Neural progenitor cell (in vitro differentiated cells): ENCODE measurements around the gene GDF2. TPM values are rescaled to one million over a fixed set of nuclear protein-coding genes. Genes with fewer than 3 reads are reported as not detected.

ENCODE experiments used
- DNase-seq: peaks from one replicate; pipeline ENCODE4 v3.0.0-alpha.2; 2016; ENCODE audit warnings: low spot score
- H2AFZ ChIP-seq: fragments of 200-600 bp; sonication (generic); replicated peaks from 2 replicates; pipeline ENCODE4 v1.6.1; 2016; ENCODE audit warnings: antibody characterized with exemption
- H3F3A ChIP-seq: fragments of 200-600 bp; sonication (generic); 2 replicates; pipeline ENCODE4 v1.6.1; 2016; ENCODE audit warnings: antibody characterized with exemption, low read depth
- H3K27ac ChIP-seq: fragments of 200-600 bp; sonication (generic); 2 replicates; pipeline ENCODE4 v1.5.1; 2016; ENCODE audit warnings: mild to moderate bottlenecking
- H3K27me3 ChIP-seq: fragments of 200-600 bp; sonication (generic); 2 replicates; pipeline ENCODE4 v1.6.1; 2016; ENCODE audit warnings: mild to moderate bottlenecking, moderate library complexity
- H3K36me3 ChIP-seq: fragments of 200-600 bp; sonication (generic); 2 replicates; pipeline ENCODE4 v1.5.1; 2016
- H3K4me1 ChIP-seq: fragments of 200-600 bp; sonication (generic); 2 replicates; pipeline ENCODE4 v1.6.1; 2016; ENCODE audit warnings: mixed run types
- H3K4me2 ChIP-seq: fragments of 200-600 bp; sonication (generic); 2 replicates; pipeline ENCODE4 v1.6.1; 2016
- H3K4me3 ChIP-seq: fragments of 200-600 bp; sonication (generic); 2 replicates; pipeline ENCODE4 v1.5.1; 2016
- H3K79me2 ChIP-seq: fragments of 200-600 bp; sonication (generic); 2 replicates; pipeline ENCODE4 v1.6.1; 2016; ENCODE audit warnings: low read depth
- H3K9ac ChIP-seq: fragments of 200-600 bp; sonication (generic); 2 replicates; pipeline ENCODE4 v1.6.1; 2016
- H3K9me3 ChIP-seq: fragments of 200-600 bp; sonication (generic); 2 replicates; pipeline ENCODE4 v1.5.1; 2016; ENCODE audit warnings: low read depth
- H4K20me1 ChIP-seq: fragments of 200-600 bp; sonication (generic); 2 replicates; pipeline ENCODE4 v1.6.1; 2016; ENCODE audit warnings: low read depth
- H3K27ac Mint-ChIP-seq: 3 replicates; pipeline ENCODE4 v1.8.0; 2021; ENCODE audit warnings: mixed read lengths
- H3K27me3 Mint-ChIP-seq: 2 replicates; pipeline ENCODE4 v1.8.0; 2022; ENCODE audit warnings: low read depth, mild to moderate bottlenecking, inconsistent platforms, moderate library complexity, mixed read lengths; ENCODE audit not compliant: insufficient read depth
- H3K36me3 Mint-ChIP-seq: 3 replicates; pipeline ENCODE4 v1.8.0; 2021; ENCODE audit warnings: mixed read lengths
- H3K4me1 Mint-ChIP-seq: 3 replicates; pipeline ENCODE4 v1.8.0; 2021; ENCODE audit warnings: mixed read lengths
- H3K4me3 Mint-ChIP-seq: 3 replicates; pipeline ENCODE4 v1.8.0; 2021; ENCODE audit warnings: mild to moderate bottlenecking, moderate library complexity, mixed read lengths
- H3K9me3 Mint-ChIP-seq: 3 replicates; pipeline ENCODE4 v1.8.0; 2020; ENCODE audit warnings: mixed read lengths
- CTCF ChIP-seq: fragments of 200-600 bp; sonication (generic); IDR thresholded peaks from 2 replicates; pipeline ENCODE4 v1.5.1; 2017; ENCODE audit warnings: antibody characterized with exemption, mild to moderate bottlenecking
- EZH2 ChIP-seq: fragments of 200-600 bp; sonication (generic); IDR thresholded peaks from 2 replicates; pipeline ENCODE4 v1.6.1; 2017; ENCODE audit warnings: antibody characterized with exemption, mild to moderate bottlenecking, moderate library complexity
- EZH2phosphoT487 ChIP-seq: fragments of 200-600 bp; sonication (generic); IDR thresholded peaks from 2 replicates; pipeline ENCODE4 v1.6.1; 2017; ENCODE audit warnings: antibody characterized with exemption
- total RNA-seq: library from RNA; depleted of rRNA; stranded (reverse); fragments of >200 nt; gene quantifications from 2 replicates; pipeline ENCODE4 v1.2.3, GENCODE V29; 2015; ENCODE audit warnings: low replicate concordance

The GDF2 gene
- total RNA-seq, 1 donor from 2014 or later = not detected

GRCh38 chr10:47326306-47326926 is 4.2 kb downstream of the GDF2 start:
- H3K27ac Mint-ChIP-seq = no peak overlapping the region
- H3K36me3 Mint-ChIP-seq = no peaks in the 10 kb centered on the region
- H3K4me1 Mint-ChIP-seq = peaks cover 6% of the 10 kb centered on the region
- DNase-seq = no peak
- Histone ChIP-seq H2AFZ (no peak overlapping the region), H3K9ac (no peak overlapping the region), H4K20me1 (no peaks in the 10 kb centered on the region), H3K36me3 (no peaks in the 10 kb centered on the region), H3K27ac (no peak overlapping the region), H3K9me3 (no peaks in the 10 kb centered on the region), H3K4me2 (no peak overlapping the region), H3F3A (no peaks in the 10 kb centered on the region), H3K79me2 (no peaks in the 10 kb centered on the region), H3K27me3 (no peaks in the 10 kb centered on the region), H3K4me1 (no peaks in the 10 kb centered on the region), H3K4me3 (no peak overlapping the region)
- H3K27me3 Mint-ChIP-seq = peaks cover 9% of the 10 kb centered on the region
- peaks cover 3% of the 10 kb centered on the region for H3K9me3 Mint-ChIP-seq
- H3K4me3 Mint-ChIP-seq = no peak overlapping the region
- TF ChIP-seq EZH2phosphoT487 = no peak

GRCh38 chr10:47326927-47327330 is 4.7 kb downstream of the GDF2 start:
- Histone ChIP-seq H3K27ac (no peak overlapping the region), H4K20me1 (no peaks in the 10 kb centered on the region), H3K4me1 (no peaks in the 10 kb centered on the region), H3K4me3 (no peak overlapping the region), H2AFZ (no peak overlapping the region), H3K27me3 (no peaks in the 10 kb centered on the region), H3K9ac (no peak overlapping the region), H3K79me2 (no peaks in the 10 kb centered on the region), H3K4me2 (no peak overlapping the region), H3K36me3 (no peaks in the 10 kb centered on the region), H3F3A (no peaks in the 10 kb centered on the region), H3K9me3 (no peaks in the 10 kb centered on the region)
- Mint-ChIP-seq H3K9me3 (peaks cover 3% of the 10 kb centered on the region), H3K4me1 (peaks cover 9% of the 10 kb centered on the region), H3K27ac (no peak overlapping the region), H3K36me3 (no peaks in the 10 kb centered on the region), H3K27me3 (peaks cover 9% of the 10 kb centered on the region), H3K4me3 (no peak overlapping the region)
- DNase-seq = no peak
- no peak for TF ChIP-seq EZH2phosphoT487
- TF ChIP-seq CTCF = no peak
- no peak for TF ChIP-seq EZH2

GRCh38 chr10:47329855-47330254 is 7.6 kb downstream of the GDF2 start:
- Mint-ChIP-seq H3K27ac (no peak overlapping the region), H3K4me1 (peaks cover 8% of the 10 kb centered on the region)

More at GRCh38 chr10:47329855-47330254, 7.6 kb downstream of the GDF2 start:
- Histone ChIP-seq H3K79me2 (no peaks in the 10 kb centered on the region), H3K27me3 (no peaks in the 10 kb centered on the region), H3K4me2 (no peak overlapping the region), H2AFZ (no peak overlapping the region), H3K27ac (no peak overlapping the region), H3K36me3 (no peaks in the 10 kb centered on the region), H3K9me3 (no peaks in the 10 kb centered on the region), H3K4me3 (no peak overlapping the region), H4K20me1 (no peaks in the 10 kb centered on the region), H3K9ac (no peak overlapping the region), H3K4me1 (no peaks in the 10 kb centered on the region), H3F3A (no peaks in the 10 kb centered on the region)
- H3K9me3 Mint-ChIP-seq = peaks cover 3% of the 10 kb centered on the region
- H3K27me3 Mint-ChIP-seq = peaks cover 14% of the 10 kb centered on the region
- no peak for DNase-seq
- TF ChIP-seq EZH2 (no peak), EZH2phosphoT487 (no peak), CTCF (no peak)
- no peaks in the 10 kb centered on the region for H3K36me3 Mint-ChIP-seq
- no peak overlapping the region for H3K4me3 Mint-ChIP-seq
